Type B pancreatic cell (in vitro differentiated cells): Measurements from ENCODE around the gene OPA3. TPM values are rescaled to one million over a fixed set of nuclear protein-coding genes. Genes with fewer than 3 reads are reported as not detected.

Experiments
- DNase-seq: peaks from one replicate; pipeline ENCODE4 v3.0.0; 2021; ENCODE audit warnings: mixed read lengths; ENCODE audit not compliant: unreplicated experiment; ENCODE audit errors: extremely low spot score
- H3K27ac Mint-ChIP-seq: 2 replicates; pipeline ENCODE4 v1.8.0; 2021; ENCODE audit warnings: mild to moderate bottlenecking, mixed read lengths
- H3K27me3 Mint-ChIP-seq: 2 replicates; pipeline ENCODE4 v1.8.0; 2021; ENCODE audit warnings: mixed read lengths
- H3K36me3 Mint-ChIP-seq: 2 replicates; pipeline ENCODE4 v1.8.0; 2021; ENCODE audit warnings: mixed read lengths
- H3K4me1 Mint-ChIP-seq: one replicate; pipeline ENCODE4 v1.8.0; 2021; ENCODE audit warnings: mixed read lengths; ENCODE audit not compliant: unreplicated experiment
- H3K4me3 Mint-ChIP-seq: 2 replicates; pipeline ENCODE4 v1.8.0; 2021; ENCODE audit warnings: mild to moderate bottlenecking, mixed read lengths
- H3K9me3 Mint-ChIP-seq: 2 replicates; pipeline ENCODE4 v1.8.0; 2021; ENCODE audit warnings: mixed read lengths
- total RNA-seq: library from RNA; stranded (reverse); gene quantifications from 2 replicates; pipeline ENCODE4 v1.2.1, GENCODE V29; 2021; ENCODE audit warnings: low replicate concordance
- TF ChIP-seq, protein P1 (sequence below): fragments of 200-600 bp; sonication (generic); conservative IDR thresholded peaks from 2 replicates; pipeline ENCODE4 v1.5.0; 2021; ENCODE audit warnings: antibody characterized with exemption, mild to moderate bottlenecking

OPA3 gene
- total RNA-seq, 1 donor from 2014 or later: 10.1 TPM

DNA sequence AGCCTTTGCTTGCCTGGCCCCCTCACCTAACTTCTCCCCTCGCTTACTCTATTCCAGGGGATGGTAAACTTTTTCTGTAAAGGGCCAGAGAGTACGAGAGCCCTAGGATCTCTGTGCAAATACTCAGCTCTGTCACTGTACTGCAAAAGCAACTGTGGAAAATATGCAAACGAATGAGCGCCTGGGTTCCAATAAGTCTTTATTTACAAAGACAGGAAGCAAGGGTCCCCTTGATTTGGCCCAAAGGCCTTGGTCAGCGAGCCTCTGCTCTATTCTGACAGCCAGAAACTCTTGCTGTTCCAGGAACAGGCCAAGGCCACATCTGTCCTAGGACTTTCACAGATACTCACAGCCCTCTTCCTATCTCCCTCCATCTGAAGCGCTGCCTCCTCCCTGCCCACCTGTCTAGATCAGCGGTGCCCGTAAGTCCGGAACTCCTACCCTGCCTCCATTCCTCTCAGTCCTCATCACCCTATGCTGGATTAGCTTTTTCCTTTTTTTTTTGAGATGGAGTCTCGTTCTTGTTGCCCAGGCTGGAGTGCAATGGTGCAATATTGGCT lies 37.3 kb downstream of the OPA3 start:
- Mint-ChIP-seq H3K27ac (no peak overlapping the region), H3K27me3 (no peaks in the 10 kb centered on the region)
- TF ChIP-seq, protein P1, sequence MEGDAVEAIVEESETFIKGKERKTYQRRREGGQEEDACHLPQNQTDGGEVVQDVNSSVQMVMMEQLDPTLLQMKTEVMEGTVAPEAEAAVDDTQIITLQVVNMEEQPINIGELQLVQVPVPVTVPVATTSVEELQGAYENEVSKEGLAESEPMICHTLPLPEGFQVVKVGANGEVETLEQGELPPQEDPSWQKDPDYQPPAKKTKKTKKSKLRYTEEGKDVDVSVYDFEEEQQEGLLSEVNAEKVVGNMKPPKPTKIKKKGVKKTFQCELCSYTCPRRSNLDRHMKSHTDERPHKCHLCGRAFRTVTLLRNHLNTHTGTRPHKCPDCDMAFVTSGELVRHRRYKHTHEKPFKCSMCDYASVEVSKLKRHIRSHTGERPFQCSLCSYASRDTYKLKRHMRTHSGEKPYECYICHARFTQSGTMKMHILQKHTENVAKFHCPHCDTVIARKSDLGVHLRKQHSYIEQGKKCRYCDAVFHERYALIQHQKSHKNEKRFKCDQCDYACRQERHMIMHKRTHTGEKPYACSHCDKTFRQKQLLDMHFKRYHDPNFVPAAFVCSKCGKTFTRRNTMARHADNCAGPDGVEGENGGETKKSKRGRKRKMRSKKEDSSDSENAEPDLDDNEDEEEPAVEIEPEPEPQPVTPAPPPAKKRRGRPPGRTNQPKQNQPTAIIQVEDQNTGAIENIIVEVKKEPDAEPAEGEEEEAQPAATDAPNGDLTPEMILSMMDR: no peak

DNA sequence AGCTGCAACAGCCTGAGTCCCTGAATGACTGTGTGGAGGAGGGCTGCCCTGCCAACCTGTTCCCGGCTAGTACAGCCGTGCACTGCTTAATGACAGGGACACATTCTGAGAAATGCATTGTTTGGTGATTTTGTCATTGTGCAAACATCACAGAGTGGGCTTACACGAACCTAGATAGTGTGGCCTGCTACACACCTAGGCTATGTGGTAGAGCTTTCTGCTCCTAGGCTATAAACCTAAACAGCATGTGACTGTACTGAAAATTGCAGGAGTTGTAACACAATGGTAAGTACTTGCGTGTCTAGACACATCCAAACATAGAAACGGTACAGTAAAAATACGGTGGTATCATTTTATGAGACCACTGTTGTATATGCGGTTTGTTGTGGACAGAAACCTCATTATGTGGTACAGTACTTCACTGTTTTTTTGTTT lies 42.4 kb downstream of the OPA3 start:
- Mint-ChIP-seq H3K4me3 (no peak overlapping the region), H3K27me3 (no peaks in the 10 kb centered on the region), H3K9me3 (no peaks in the 10 kb centered on the region), H3K36me3 (no peaks in the 10 kb centered on the region), H3K27ac (no peak overlapping the region), H3K4me1 (no peaks in the 10 kb centered on the region)
- TF ChIP-seq, protein P1: no peak
- no peak for DNase-seq

More for the DNA sequence above, 37.3 kb downstream of the OPA3 start:
- Mint-ChIP-seq H3K4me1 (peaks cover 6% of the 10 kb centered on the region), H3K9me3 (no peaks in the 10 kb centered on the region), H3K36me3 (no peaks in the 10 kb centered on the region), H3K4me3 (no peak overlapping the region)
- no peak for DNase-seq

DNA sequence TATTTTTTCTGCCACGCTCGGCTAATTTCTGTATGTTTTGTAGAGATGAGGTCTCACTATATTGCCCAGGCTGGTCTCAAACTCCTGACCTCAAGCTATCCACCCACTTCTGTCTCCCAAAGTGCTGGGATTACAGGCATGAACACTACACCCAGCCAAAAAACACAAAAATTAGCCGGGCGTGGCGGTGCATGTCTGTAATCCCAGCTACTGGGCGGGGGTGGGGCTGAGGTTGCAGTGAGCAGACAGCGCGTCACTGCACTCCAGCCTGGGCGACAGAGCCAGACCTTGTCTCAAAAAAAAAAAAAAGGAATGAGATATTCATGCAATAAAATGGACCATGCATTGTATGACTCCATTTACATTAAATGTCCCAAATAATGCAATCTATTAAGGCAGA lies 45.1 kb downstream of the OPA3 start:
- no peak for DNase-seq
- Mint-ChIP-seq H3K4me1 (no peaks in the 10 kb centered on the region), H3K27ac (no peak overlapping the region), H3K4me3 (no peak overlapping the region), H3K9me3 (no peaks in the 10 kb centered on the region), H3K27me3 (no peaks in the 10 kb centered on the region), H3K36me3 (no peaks in the 10 kb centered on the region)
- TF ChIP-seq, protein P1: no peak

DNA sequence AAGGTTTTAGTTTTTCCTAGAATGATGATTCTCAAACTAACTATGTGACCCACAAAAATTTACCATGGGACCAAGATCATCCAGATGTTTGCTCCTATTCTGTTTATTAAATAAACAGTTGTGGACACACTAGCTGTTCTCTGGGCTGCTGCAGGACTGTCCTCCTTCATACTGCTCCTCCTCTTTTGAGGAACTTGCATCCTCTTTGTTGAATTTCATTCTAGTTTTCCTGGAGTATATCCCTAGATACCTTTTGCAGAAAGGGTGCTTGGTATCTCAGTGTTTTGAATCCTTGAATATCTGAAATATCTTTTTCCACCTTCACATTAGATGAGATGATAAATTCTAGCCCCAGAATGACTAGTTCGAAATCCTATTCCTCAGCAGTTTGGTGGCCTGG lies 53.3 kb downstream of the OPA3 start:
- TF ChIP-seq, protein P1: no peak
- DNase-seq: no peak
- H3K27me3 Mint-ChIP-seq: peaks cover 31% of the 10 kb centered on the region
- H3K27ac Mint-ChIP-seq: no peak overlapping the region
- H3K4me1 Mint-ChIP-seq: peaks cover 14% of the 10 kb centered on the region
- peaks cover 9% of the 10 kb centered on the region for H3K36me3 Mint-ChIP-seq
- no peak overlapping the region for H3K4me3 Mint-ChIP-seq
- no peaks in the 10 kb centered on the region for H3K9me3 Mint-ChIP-seq

DNA sequence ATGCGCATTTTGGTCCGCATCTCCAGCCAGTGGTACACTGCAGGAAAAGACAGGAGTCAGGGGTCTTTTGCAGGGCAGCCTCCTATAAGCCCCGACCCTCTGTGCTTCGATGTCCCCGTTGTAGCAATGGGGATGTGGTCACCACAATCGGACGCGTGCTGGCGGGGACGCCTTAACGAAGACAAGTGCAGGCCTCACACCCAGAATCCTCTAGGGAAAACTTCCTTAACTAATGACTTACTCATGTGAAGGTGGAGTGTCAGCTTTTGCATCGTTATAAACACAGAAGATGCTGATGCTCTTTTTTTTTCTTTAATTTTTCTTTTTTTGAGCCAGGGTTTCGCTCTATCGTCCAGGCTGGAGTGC lies 55.2 kb downstream of the OPA3 start:
- H3K9me3 Mint-ChIP-seq: no peaks in the 10 kb centered on the region
- H3K36me3 Mint-ChIP-seq: peaks cover 14% of the 10 kb centered on the region
- peaks cover 14% of the 10 kb centered on the region for H3K4me1 Mint-ChIP-seq
- no peak for DNase-seq
- peaks cover 31% of the 10 kb centered on the region for H3K27me3 Mint-ChIP-seq
- H3K4me3 Mint-ChIP-seq: peak overlapping the region; percentile 83
- no peak overlapping the region for H3K27ac Mint-ChIP-seq
- TF ChIP-seq, protein P1: no peak
